Common myeloid progenitor, CD34-positive (primary cell): ENCODE results near the gene E4F1.
"Not testable (repeated sequence)": the region's sequence is repeated elsewhere in the genome, so short reads cannot be mapped to it uniquely, and the experiment has no call there.

ENCODE experiments used
- CTCF ChIA-PET: fragments of 350-600 bp; sonication (Branson Sonifier 250); formaldehyde crosslinking; loops from one replicate; lab custom pipeline; 2021; ENCODE audit warnings: antibody characterized with exemption; lab: Charles Lee
- POLR2A ChIA-PET: fragments of 350-600 bp; sonication (Branson Sonifier 250); formaldehyde crosslinking; loops from one replicate; lab custom pipeline; 2021; ENCODE audit warnings: antibody characterized with exemption; lab: Charles Lee
- DNase-seq, 3 donors: peaks; one replicate each; pipeline versions ENCODE4 v3.0.0 to v3.0.0-alpha.2; 2013
- H3K27ac ChIP-seq, 2 experiments: 1 replicate in 1 of 2; 2 replicates in 1 of 2; pipeline ENCODE4 v1.7.0; 2013; ENCODE audit warnings: inconsistent platforms in 2 of 2, low read length in 2 of 2, mild to moderate bottlenecking in 2 of 2, low read depth in 1 of 2, moderate library complexity in 1 of 2; ENCODE audit not compliant: severe bottlenecking in 2 of 2, insufficient read depth in 1 of 2, poor library complexity in 1 of 2
- H3K27me3 ChIP-seq, 5 experiments: replicated peaks in 2 of 5; 1 replicate in 3 of 5; 2 replicates in 2 of 5; pipeline versions ENCODE4 v1.6.1 to v1.7.0; 2013; ENCODE audit warnings: low read length in 4 of 5, mild to moderate bottlenecking in 2 of 5, moderate library complexity in 2 of 5, inconsistent platforms in 1 of 5; ENCODE audit not compliant: insufficient read depth in 5 of 5, control insufficient read depth in 4 of 5
- H3K36me3 ChIP-seq, 4 experiments: 1 replicate in 2 of 4; 2 replicates in 2 of 4; pipeline versions ENCODE4 v1.6.1 to v1.7.0; 2013; ENCODE audit warnings: low read length in 3 of 4, control low read depth in 1 of 4, mild to moderate bottlenecking in 1 of 4; ENCODE audit not compliant: control insufficient read depth in 4 of 4, insufficient read depth in 4 of 4
- H3K4me1 ChIP-seq, 4 experiments: 1 replicate in 3 of 4; 2 replicates in 1 of 4; pipeline versions ENCODE4 v1.6.1 to v1.7.1; 2013; ENCODE audit warnings: low read length in 3 of 4, mild to moderate bottlenecking in 3 of 4, control low read depth in 1 of 4, inconsistent platforms in 1 of 4, moderate library complexity in 1 of 4; ENCODE audit not compliant: control insufficient read depth in 4 of 4, insufficient read depth in 4 of 4; ENCODE audit errors: control extremely low read depth in 1 of 4
- H3K4me3 ChIP-seq, 7 experiments: 1 replicate in 4 of 7; 2 replicates in 3 of 7; pipeline versions ENCODE4 v1.5.1 to v1.7.0; 2013; ENCODE audit warnings: mild to moderate bottlenecking in 7 of 7, low read length in 6 of 7, moderate library complexity in 6 of 7, inconsistent platforms in 2 of 7, low read depth in 2 of 7, control low read depth in 1 of 7; ENCODE audit not compliant: insufficient read depth in 4 of 7, control insufficient read depth in 1 of 7; ENCODE audit errors: extremely low read depth in 1 of 7
- H3K9me3 ChIP-seq, 5 experiments: 1 replicate in 4 of 5; 2 replicates in 1 of 5; pipeline versions ENCODE4 v1.6.1 to v1.7.1; 2013; ENCODE audit warnings: low read length in 4 of 5, mild to moderate bottlenecking in 2 of 5, inconsistent platforms in 1 of 5, low read depth in 1 of 5, moderate library complexity in 1 of 5; ENCODE audit not compliant: control insufficient read depth in 4 of 5, insufficient read depth in 2 of 5; ENCODE audit errors: control extremely low read depth in 1 of 5
- WGBS: methylation state at CpG from one replicate; pipeline ENCODE4 v1.1.5; 2013; ENCODE audit not compliant: insufficient coverage; 5-methylcytosine and 5-hydroxymethylcytosine counted together

The E4F1 gene

GRCh38 chr16:2199095-2199494 lies 24.3 kb upstream of the E4F1 start:
- Histone ChIP-seq H3K4me1 (peaks cover 0 to 16% (median 11%) of the 10 kb centered on the region in 4 experiments), H3K27me3 (peaks cover 8 to 52% (median 26%) of the 10 kb centered on the region in 5 experiments), H3K4me3 (no peak overlapping the region), H3K9me3 (no peaks in the 10 kb centered on the region), H3K27ac (no peak overlapping the region), H3K36me3 (no peaks in the 10 kb centered on the region)
- ChIA-PET CTCF (no interaction called here), POLR2A (no interaction called here)
- 94% methylated on average over 4 of the region's 5 CpGs for WGBS
- no peak for DNase-seq

DNA sequence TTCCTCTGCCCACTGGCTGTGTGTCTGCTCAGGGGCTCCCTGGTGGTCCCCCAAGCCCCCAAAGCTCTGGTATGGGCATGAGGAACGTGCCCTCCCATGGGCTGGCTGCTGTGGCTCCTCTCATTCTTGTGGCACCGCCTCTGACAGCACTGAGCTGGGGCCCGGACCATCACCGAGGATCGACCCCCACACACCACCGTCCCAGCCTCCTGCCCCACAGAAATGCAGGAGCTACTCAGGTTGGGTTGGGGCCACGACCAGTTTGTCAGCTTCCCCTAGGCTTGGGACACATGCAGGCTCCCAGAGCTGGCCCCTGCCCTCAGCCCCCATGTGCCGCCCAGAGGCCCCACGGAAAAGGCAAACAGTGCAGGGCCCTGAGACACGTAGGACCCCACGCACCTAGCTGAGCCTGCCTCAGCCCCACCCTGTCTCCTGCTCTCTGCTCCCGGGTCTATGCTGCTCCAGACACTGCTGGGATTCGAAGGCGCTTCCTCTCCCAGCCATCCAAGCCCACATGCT lies 23.7 kb upstream of the E4F1 start:
- DNase-seq: no peak
- POLR2A ChIA-PET: no interaction called here
- no peak overlapping the region for H3K4me3 ChIP-seq
- WGBS: 84% methylated on average over 7 of the region's 14 CpGs
- H3K27me3 ChIP-seq: peaks cover 8 to 46% (median 26%) of the 10 kb centered on the region in 5 experiments
- H3K36me3 ChIP-seq: no peaks in the 10 kb centered on the region
- CTCF ChIA-PET: no interaction called here
- no peak overlapping the region for H3K27ac ChIP-seq
- peaks cover 0 to 18% (median 14%) of the 10 kb centered on the region in 4 experiments for H3K4me1 ChIP-seq
- H3K9me3 ChIP-seq: no peaks in the 10 kb centered on the region

- Histone ChIP-seq H3K4me1 (peaks cover 0 to 16% (median 12%) of the 10 kb centered on the region in 4 experiments), H3K9me3 (no peaks in the 10 kb centered on the region), H3K36me3 (no peaks in the 10 kb centered on the region), H3K4me3 (no peak overlapping the region), H3K27ac (no peak overlapping the region), H3K27me3 (peaks cover 8 to 39% (median 22%) of the 10 kb centered on the region in 5 experiments)
- ChIA-PET CTCF (no interaction called here), POLR2A (no interaction called here)
- WGBS: 90% methylated on average over 2 of the region's 6 CpGs
- no peak for DNase-seq
Measured at GRCh38 chr16:2200313-2200712, 23.1 kb upstream of the E4F1 start.

DNA sequence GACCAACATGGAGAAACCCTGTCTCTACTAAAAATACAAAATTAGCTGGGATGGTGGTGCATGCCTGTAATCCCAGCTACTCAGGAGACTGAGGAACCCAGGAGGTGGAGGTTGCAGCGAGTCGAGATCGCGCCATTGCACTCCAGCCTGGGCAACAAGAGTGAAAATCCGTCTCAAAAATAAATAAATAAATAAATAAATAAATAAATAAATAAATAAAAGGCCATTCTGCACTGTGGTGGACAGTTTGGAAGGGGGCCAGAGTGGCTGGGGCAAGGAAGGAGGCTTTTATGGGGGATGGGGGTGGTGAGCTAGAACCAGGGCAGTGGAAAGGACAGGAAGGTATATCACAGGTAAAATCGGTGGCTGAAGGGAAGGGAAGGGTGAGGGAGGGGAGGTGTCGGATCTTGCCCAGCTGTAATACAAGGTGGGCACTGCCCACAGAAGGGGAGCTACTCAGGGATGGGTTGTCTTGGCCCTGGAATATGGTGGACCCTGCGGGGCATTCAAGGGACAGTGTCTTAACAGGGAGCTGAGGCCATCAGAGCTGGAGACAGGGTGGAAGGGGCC lies 20.2 kb upstream of the E4F1 start:
- POLR2A ChIA-PET, H3K9me3 ChIP-seq, H3K4me3 ChIP-seq, H3K27ac ChIP-seq, DNase-seq: not testable (repeated sequence)
- H3K4me1 ChIP-seq: peaks cover 0 to 21% (median 14%) of the 10 kb centered on the region in 4 experiments
- peaks cover 6 to 16% (median 16%) of the 10 kb centered on the region in 4 experiments for H3K36me3 ChIP-seq
- H3K27me3 ChIP-seq: peaks cover 0 to 15% (median 11%) of the 10 kb centered on the region in 5 experiments
- WGBS: 100% methylated on average over 3 of the region's 8 CpGs
- CTCF ChIA-PET: interaction anchor here (0.9 to 1.8 kb wide), 3 partner anchors 9 to 192 kb away, joined by 3 to 6 read pairs (median 4); partner anchors contain the start of gene ECI1

DNA sequence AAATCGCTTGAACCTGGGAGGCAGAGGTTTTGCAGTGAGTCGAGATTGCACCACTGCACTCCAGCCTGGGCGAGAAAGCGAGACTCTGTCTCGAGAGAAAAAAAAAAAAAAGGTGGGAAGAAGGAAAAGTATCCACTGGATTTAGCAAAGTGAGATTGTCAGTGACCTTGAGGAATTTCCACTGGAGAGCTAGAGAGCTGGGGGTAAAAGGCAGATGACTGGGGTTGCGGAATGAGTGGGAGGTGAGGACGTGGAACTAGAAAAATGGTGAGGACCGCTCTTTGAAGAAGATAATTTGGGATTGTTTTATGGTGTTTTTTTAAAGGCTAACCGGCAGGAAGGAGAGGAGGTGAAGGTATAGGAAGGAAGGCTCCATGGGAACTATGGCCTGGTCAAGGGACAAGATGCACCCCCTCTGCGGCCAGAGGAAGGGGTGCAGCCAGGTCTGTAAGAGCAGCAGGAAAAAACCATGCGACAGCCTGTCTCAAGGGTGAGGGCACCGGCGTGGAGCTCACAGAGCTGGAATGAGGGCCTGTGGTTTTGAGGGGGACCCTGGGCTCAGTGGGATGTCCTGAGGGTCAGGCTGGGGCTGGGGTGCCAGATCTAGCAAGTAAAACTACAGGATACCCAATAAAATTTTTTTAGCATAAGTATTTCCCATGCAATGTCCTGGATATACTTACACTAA lies 18.8 kb upstream of the E4F1 start:
- peaks cover 0 to 5% (median under 1%) of the 10 kb centered on the region in 5 experiments for H3K27me3 ChIP-seq
- DNase-seq: no peak
- POLR2A ChIA-PET: interaction anchor here (0.7 to 1.8 kb wide), 4 partner anchors 10 to 239 kb away, joined by 3 to 5 read pairs (median 3); partner anchors contain the start of genes PGP and TRAF7

DNA sequence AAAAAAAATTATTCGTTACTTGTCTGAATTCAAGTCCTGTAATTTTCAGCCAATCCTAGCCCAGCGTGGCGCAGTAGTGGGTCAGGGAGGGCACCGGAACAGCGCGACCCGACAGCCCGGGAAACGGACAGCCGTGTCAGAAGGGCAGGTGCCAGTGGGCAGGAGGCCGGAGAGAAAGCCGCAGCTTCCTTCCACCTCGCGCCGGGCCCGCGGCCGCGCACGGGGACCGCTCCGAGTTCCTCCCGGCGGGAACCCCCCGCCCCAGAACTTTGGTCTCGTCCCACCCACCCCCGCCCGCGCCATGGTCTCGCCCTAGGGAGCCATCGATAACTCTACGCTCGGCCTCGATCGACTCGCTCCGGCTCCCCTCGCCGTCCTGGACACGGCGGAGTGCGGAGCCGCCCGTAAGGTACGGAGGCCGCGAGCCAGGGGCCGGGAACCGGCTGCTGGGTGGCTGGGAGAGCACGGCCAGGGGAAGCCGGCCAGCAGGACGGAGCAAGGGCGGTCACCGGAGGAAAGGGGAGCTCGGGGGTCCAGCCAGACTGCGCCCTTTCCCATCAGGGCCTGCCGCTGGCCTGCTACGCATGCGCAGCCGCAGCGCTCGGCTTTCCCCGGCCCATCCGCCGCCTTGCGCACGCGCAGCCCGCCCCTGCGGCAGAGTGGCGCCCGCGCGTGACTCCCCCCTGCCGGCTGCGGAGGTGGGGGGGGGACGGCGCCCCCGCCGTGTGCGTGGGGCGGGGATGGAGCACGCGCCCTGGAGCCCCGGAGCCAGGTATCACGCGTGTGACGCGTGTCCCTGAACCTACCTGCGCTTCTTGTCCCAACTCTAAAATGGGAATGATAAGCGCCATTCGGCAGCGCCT lies 18.1 kb upstream of the E4F1 start, which contains the start of gene MLST8:
Gene MLST8 (plus strand): TSS at position 351 of the 863 bp plus-strand sequence. CDS start 632 bp downstream, outside the sequence.
- POLR2A ChIA-PET: interaction anchor here (0.7 to 1.8 kb wide), 3 partner anchors 9 to 240 kb away, joined by 3 to 5 read pairs (median 3); partner anchors contain the start of genes PGP and TRAF7
- Histone ChIP-seq H3K9me3 (no peaks in the 10 kb centered on the region), H3K4me3 (peak within 1 kb of the TSS; percentile 79 to 99 (median 89)), H3K27ac (peak within 1 kb of the TSS; percentile 66 to 91), H3K4me1 (peaks cover 0 to 21% (median 14%) of the 10 kb centered on the region in 4 experiments), H3K27me3 (peaks cover 0 to 2% (median 0%) of the 10 kb centered on the region in 5 experiments), H3K36me3 (peaks cover 6 to 37% (median 31%) of the 10 kb centered on the region in 4 experiments)
- WGBS: 0% methylated on average over 73 of the region's 93 CpGs
- peak; percentile 91 to 95 (median 94) for DNase-seq
- CTCF ChIA-PET: interaction anchor here (1.7 kb wide), 1 partner anchor 50 kb away, joined by 4 read pairs; the partner anchor contains the start of gene TRAF7

More for the DNA sequence above, 18.8 kb upstream of the E4F1 start:
- peak overlapping the region; percentile 66 to 91 for H3K27ac ChIP-seq
- H3K9me3 ChIP-seq: no peaks in the 10 kb centered on the region
- 93% methylated on average over 13 of the region's 13 CpGs for WGBS
- peaks cover 6 to 30% (median 26%) of the 10 kb centered on the region in 4 experiments for H3K36me3 ChIP-seq
- CTCF ChIA-PET: interaction anchor here (0.7 to 1.8 kb wide), 3 partner anchors 10 to 51 kb away, joined by 3 to 6 read pairs (median 3); no protein-coding TSS in a partner anchor
- H3K4me3 ChIP-seq: peak overlapping the region in 6 of 7 experiments; percentile 84 to 99 (median 92)
- peaks cover 0 to 21% (median 14%) of the 10 kb centered on the region in 4 experiments for H3K4me1 ChIP-seq
